ENCODE results near the gene MNS1. TPM values are rescaled to one million over a fixed set of nuclear protein-coding genes. Genes with fewer than 3 reads are reported as not detected.
A peak's percentile ranks its signal among the peaks of the same experiment; 100 is the strongest.
"Not testable (repeated sequence)": the region's sequence is repeated elsewhere in the genome, so short reads cannot be mapped to it uniquely, and the experiment has no call there.

Gene MNS1
- total RNA-seq, 5 donors from 2014 or later (not counting 1 experiment from before 2014, with no cell fraction given) = not detected

DNA sequence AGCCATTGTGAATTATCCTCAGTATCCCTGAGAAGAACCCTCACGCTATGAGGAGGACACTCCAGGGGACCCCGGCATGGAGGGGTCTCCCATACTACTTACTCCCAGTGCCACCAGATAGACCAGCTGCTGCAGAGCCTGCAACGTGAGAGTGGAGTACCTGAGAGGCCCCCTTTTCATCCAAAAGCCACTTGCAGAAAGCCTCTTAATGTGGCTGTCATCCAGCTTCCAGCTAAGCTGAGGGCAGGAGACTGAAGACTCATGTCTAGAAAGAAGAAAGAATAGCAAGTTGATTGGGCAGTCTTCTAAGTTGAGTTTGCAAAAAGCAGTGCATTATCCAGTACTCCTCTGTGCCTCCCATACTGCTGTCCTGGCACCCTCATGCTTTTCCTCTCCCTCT lies 27.3 kb upstream of the MNS1 start:
- H3K36me3 Mint-ChIP-seq = no peaks in the 10 kb centered on the region
- no peak for ATAC-seq (replicated peaks in 1 of 4)
- no peaks in the 10 kb centered on the region for H3K9me3 Mint-ChIP-seq
- H3K4me1 Mint-ChIP-seq = peaks cover 0 to 3% (median 2%) of the 10 kb centered on the region in 3 donors
- Histone ChIP-seq H3K9me3 (no peaks in the 10 kb centered on the region), H3K4me3 (ENCODE audit: control insufficient read depth in 1 of 2, extremely low read depth in 1 of 2, low read length in 1 of 2) (no peak overlapping the region), H3K36me3 (ENCODE audit: control insufficient read depth in 2 of 2, extremely low read depth in 1 of 2, insufficient read depth in 1 of 2, low read length in 1 of 2) (no peaks in the 10 kb centered on the region), H3K27me3 (replicated peaks in 1 of 2; ENCODE audit: control insufficient read depth in 2 of 2, extremely low read depth in 1 of 2, insufficient read depth in 2 of 2, low read length in 1 of 2) (peaks cover 0 to 9% of the 10 kb centered on the region in 2 experiments), H3K27ac (ENCODE audit: low read length) (no peak overlapping the region), H3K4me1 (ENCODE audit: control insufficient read depth in 1 of 2, extremely low read depth in 1 of 2, insufficient read depth in 2 of 2, low read length in 2 of 2) (no peaks in the 10 kb centered on the region)
- no peak overlapping the region for H3K27ac Mint-ChIP-seq
- POLR2A ChIA-PET = no interaction called here
- CTCF ChIA-PET = interaction anchor here (0.6 to 2.0 kb wide), 3 partner anchors 814 to 1035 kb away, joined by 3 to 9 read pairs (median 6); no protein-coding TSS in a partner anchor
- no CpG with 5 or more reads among the region's 3 CpGs for WGBS (ENCODE audit: insufficient coverage)
- H3K27me3 Mint-ChIP-seq = peaks cover 6 to 8% of the 10 kb centered on the region in 2 donors
- no peak for DNase-seq
- no peak overlapping the region for H3K4me3 Mint-ChIP-seq

DNA sequence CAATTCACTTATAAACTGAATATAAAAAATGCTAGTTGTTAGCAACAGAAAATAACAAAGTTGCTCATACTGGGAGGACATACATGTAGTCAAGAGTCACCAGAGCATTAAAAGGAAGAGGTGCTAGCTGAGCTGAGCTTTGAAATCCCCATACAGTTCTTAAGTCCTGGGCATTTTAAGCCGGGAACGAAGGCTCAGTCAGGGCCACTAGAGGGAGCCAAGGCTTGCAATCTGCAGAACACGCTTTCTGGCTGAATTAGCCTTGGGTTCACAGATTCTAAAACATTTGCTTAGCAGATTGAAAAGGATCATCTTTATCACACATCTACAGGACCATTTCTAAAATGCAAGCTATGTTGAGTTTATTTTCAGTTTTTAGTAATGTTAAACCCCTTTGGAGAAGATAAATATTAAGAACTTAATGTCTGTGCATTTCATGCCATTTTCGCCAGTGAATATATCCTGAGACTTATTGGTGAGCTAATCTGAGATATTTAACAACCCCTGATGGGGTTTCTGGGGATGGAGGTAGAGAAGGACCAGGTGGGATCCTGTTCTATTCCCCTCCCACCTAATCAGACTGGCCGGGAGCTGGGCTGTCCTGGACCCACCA lies 26.3 kb upstream of the MNS1 start:
- Histone ChIP-seq H3K36me3 (ENCODE audit: control insufficient read depth in 2 of 2, extremely low read depth in 1 of 2, insufficient read depth in 1 of 2, low read length in 1 of 2) (no peaks in the 10 kb centered on the region), H3K27me3 (replicated peaks in 1 of 2; ENCODE audit: control insufficient read depth in 2 of 2, extremely low read depth in 1 of 2, insufficient read depth in 2 of 2, low read length in 1 of 2) (peaks cover 0 to 9% of the 10 kb centered on the region in 2 experiments), H3K27ac (ENCODE audit: low read length) (no peak overlapping the region), H3K9me3 (no peaks in the 10 kb centered on the region), H3K4me1 (ENCODE audit: control insufficient read depth in 1 of 2, extremely low read depth in 1 of 2, insufficient read depth in 2 of 2, low read length in 2 of 2) (no peaks in the 10 kb centered on the region), H3K4me3 (ENCODE audit: control insufficient read depth in 1 of 2, extremely low read depth in 1 of 2, low read length in 1 of 2) (no peak overlapping the region)
- peak in 3 of 4 experiments; percentile 55 to 61 (median 60) for ATAC-seq (replicated peaks in 1 of 4)
- ChIA-PET POLR2A (no interaction called here), CTCF (interaction anchor here (0.5 to 2.0 kb wide), 18 partner anchors 9 to 1037 kb away, joined by 3 to 9 read pairs (median 4); no protein-coding TSS in a partner anchor)
- peaks cover 3% of the 10 kb centered on the region in 2 donors for H3K27me3 Mint-ChIP-seq
- no peak overlapping the region for H3K4me3 Mint-ChIP-seq
- H3K4me1 Mint-ChIP-seq = no peaks in the 10 kb centered on the region
- H3K36me3 Mint-ChIP-seq = no peaks in the 10 kb centered on the region
- H3K9me3 Mint-ChIP-seq = no peaks in the 10 kb centered on the region
- DNase-seq = peak in 33 of 35 experiments; percentile 3 to 70 (median 30)
- 0% methylated on average over 2 of the region's 5 CpGs for WGBS (ENCODE audit: insufficient coverage)
- no peak overlapping the region for H3K27ac Mint-ChIP-seq

DNA sequence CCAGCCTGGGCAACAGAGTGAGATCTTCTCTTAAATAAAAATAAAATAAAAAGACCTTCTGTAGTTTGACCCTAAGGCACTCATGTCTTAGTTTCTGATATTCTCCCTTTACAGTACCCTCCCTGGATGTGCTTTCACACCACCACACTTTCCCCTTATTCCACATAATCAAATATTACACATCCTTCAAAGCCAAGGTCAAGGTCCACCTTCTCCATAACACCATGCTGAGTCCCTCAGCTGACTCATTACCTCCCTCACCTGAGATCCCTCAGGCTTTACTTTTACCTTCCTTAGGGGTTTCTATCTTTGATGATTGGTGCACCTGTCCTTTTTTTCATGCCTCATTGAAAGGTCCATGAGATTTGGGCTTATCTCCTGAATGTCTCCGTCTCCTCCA lies 25.5 kb upstream of the MNS1 start:
- POLR2A ChIA-PET = no interaction called here
- ATAC-seq (replicated peaks in 1 of 4) = no peak
- no peaks in the 10 kb centered on the region for H3K4me1 ChIP-seq (ENCODE audit: control insufficient read depth in 1 of 2, extremely low read depth in 1 of 2, insufficient read depth in 2 of 2, low read length in 2 of 2)
- H3K27ac ChIP-seq (ENCODE audit: low read length) = no peak overlapping the region
- no peaks in the 10 kb centered on the region for H3K36me3 ChIP-seq (ENCODE audit: control insufficient read depth in 2 of 2, extremely low read depth in 1 of 2, insufficient read depth in 1 of 2, low read length in 1 of 2)
- peaks cover 0 to 13% of the 10 kb centered on the region in 2 experiments for H3K27me3 ChIP-seq (replicated peaks in 1 of 2; ENCODE audit: control insufficient read depth in 2 of 2, extremely low read depth in 1 of 2, insufficient read depth in 2 of 2, low read length in 1 of 2)
- no peaks in the 10 kb centered on the region for H3K9me3 ChIP-seq
- Mint-ChIP-seq H3K27me3 (peaks cover 3% of the 10 kb centered on the region in 2 donors), H3K36me3 (no peaks in the 10 kb centered on the region), H3K9me3 (no peaks in the 10 kb centered on the region), H3K27ac (no peak overlapping the region), H3K4me1 (no peaks in the 10 kb centered on the region), H3K4me3 (no peak overlapping the region)
- WGBS (ENCODE audit: insufficient coverage) = no CpG with 5 or more reads among the region's 1 CpG
- CTCF ChIA-PET = interaction anchor here (0.7 to 2.0 kb wide), 12 partner anchors 8 to 1038 kb away, joined by 3 to 9 read pairs (median 3); no protein-coding TSS in a partner anchor
- no peak overlapping the region for H3K4me3 ChIP-seq (ENCODE audit: control insufficient read depth in 1 of 2, extremely low read depth in 1 of 2, low read length in 1 of 2)
- no peak for DNase-seq

DNA sequence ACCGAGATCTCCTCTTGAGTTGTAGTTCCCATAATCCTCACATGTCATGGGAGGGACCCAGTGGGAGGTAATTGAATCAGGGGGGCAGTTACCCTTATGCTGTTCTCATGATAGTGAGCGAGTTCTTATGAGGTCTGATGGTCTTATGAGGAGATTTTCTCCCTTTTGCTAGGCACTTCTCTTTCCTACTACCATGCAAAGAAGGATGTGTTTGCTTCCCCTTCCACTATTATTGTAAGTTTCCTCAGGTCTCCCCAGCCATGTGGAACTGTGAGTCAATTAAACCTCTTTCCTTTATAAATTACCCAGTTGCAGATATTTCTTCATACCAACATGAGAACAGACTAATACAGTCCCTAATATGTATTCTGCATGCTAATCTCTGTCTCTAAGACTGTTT lies 21.3 kb upstream of the MNS1 start:
- DNase-seq; H3K27me3 Mint-ChIP-seq; H3K36me3 ChIP-seq (ENCODE audit: control insufficient read depth in 2 of 2, extremely low read depth in 1 of 2, insufficient read depth in 1 of 2, low read length in 1 of 2); H3K36me3 Mint-ChIP-seq; ATAC-seq (replicated peaks in 1 of 4); H3K4me1 ChIP-seq (ENCODE audit: control insufficient read depth in 1 of 2, extremely low read depth in 1 of 2, insufficient read depth in 2 of 2, low read length in 2 of 2); H3K4me3 Mint-ChIP-seq; H3K27ac Mint-ChIP-seq; H3K27me3 ChIP-seq (replicated peaks in 1 of 2; ENCODE audit: control insufficient read depth in 2 of 2, extremely low read depth in 1 of 2, insufficient read depth in 2 of 2, low read length in 1 of 2); H3K27ac ChIP-seq (ENCODE audit: low read length); H3K4me1 Mint-ChIP-seq; POLR2A ChIA-PET; H3K4me3 ChIP-seq (ENCODE audit: control insufficient read depth in 1 of 2, extremely low read depth in 1 of 2, low read length in 1 of 2); H3K9me3 Mint-ChIP-seq; H3K9me3 ChIP-seq: not testable (repeated sequence)
- no CpG with 5 or more reads among the region's 2 CpGs for WGBS (ENCODE audit: insufficient coverage)
- CTCF ChIA-PET = interaction anchor here in 1 of 2 donors (1.5 kb wide), 1 partner anchor 11 kb away, joined by 4 read pairs; no protein-coding TSS in a partner anchor

DNA sequence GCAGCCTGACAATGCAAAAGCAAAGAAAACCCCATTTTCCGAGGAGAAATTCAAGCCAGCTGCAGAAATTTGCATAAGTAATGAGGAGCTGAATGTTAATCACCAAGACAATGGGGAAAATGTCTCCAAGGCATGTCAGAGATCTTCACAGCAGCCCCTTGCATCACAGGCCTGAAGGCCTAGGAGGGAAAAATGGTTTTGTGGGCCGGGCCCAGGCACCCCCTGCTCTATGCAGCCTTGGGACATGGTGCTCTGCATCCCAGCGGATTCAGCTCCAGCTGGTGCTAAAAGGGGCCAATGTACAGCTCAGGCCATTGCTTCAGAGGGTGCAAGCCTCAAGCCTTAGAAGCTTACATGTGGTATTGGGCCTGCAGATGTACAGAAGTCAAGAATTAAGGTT lies 20.5 kb upstream of the MNS1 start:
- H3K4me3 Mint-ChIP-seq; H3K4me1 Mint-ChIP-seq; H3K36me3 ChIP-seq (ENCODE audit: control insufficient read depth in 2 of 2, extremely low read depth in 1 of 2, insufficient read depth in 1 of 2, low read length in 1 of 2); H3K4me1 ChIP-seq (ENCODE audit: control insufficient read depth in 1 of 2, extremely low read depth in 1 of 2, insufficient read depth in 2 of 2, low read length in 2 of 2); ATAC-seq (replicated peaks in 1 of 4); H3K4me3 ChIP-seq (ENCODE audit: control insufficient read depth in 1 of 2, extremely low read depth in 1 of 2, low read length in 1 of 2); H3K36me3 Mint-ChIP-seq; H3K27me3 ChIP-seq (replicated peaks in 1 of 2; ENCODE audit: control insufficient read depth in 2 of 2, extremely low read depth in 1 of 2, insufficient read depth in 2 of 2, low read length in 1 of 2); H3K9me3 ChIP-seq; H3K27ac Mint-ChIP-seq; H3K9me3 Mint-ChIP-seq; CTCF ChIA-PET; H3K27me3 Mint-ChIP-seq; DNase-seq; POLR2A ChIA-PET; H3K27ac ChIP-seq (ENCODE audit: low read length): not testable (repeated sequence)
- 75% methylated on average over 3 of the region's 3 CpGs for WGBS (ENCODE audit: insufficient coverage)

DNA sequence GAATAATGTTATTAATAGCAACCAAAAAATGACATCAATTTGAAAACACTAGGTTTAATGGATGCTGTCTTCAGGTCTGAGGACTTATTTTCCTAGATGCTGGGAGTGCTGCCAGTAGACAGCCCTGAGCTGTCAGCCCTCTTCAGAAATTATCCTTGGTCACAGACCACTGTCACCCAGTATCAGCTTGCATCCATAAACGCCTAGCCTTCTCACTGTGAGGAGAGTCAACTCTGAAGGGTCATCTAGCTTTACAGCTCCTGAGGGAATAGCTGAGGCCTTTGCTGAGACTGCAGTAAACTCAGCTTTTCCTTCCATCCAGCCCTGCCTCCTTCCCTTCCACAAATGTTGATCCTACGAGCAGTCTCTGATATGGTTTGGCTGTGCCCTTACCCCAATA lies 19.4 kb upstream of the MNS1 start:
- no peak overlapping the region for H3K4me3 Mint-ChIP-seq
- DNase-seq = no peak
- H3K27ac Mint-ChIP-seq = no peak overlapping the region
- no peaks in the 10 kb centered on the region for H3K36me3 Mint-ChIP-seq
- 91% methylated on average over 1 of the region's 2 CpGs for WGBS (ENCODE audit: insufficient coverage)
- Histone ChIP-seq H3K27ac (ENCODE audit: low read length) (no peak overlapping the region), H3K9me3 (no peaks in the 10 kb centered on the region), H3K27me3 (replicated peaks in 1 of 2; ENCODE audit: control insufficient read depth in 2 of 2, extremely low read depth in 1 of 2, insufficient read depth in 2 of 2, low read length in 1 of 2) (peaks cover 0 to 9% of the 10 kb centered on the region in 2 experiments), H3K4me3 (ENCODE audit: control insufficient read depth in 1 of 2, extremely low read depth in 1 of 2, low read length in 1 of 2) (no peak overlapping the region), H3K4me1 (ENCODE audit: control insufficient read depth in 1 of 2, extremely low read depth in 1 of 2, insufficient read depth in 2 of 2, low read length in 2 of 2) (no peaks in the 10 kb centered on the region), H3K36me3 (ENCODE audit: control insufficient read depth in 2 of 2, extremely low read depth in 1 of 2, insufficient read depth in 1 of 2, low read length in 1 of 2) (no peaks in the 10 kb centered on the region)
- H3K9me3 Mint-ChIP-seq = peaks cover 0 to 10% (median 1%) of the 10 kb centered on the region in 3 donors
- H3K4me1 Mint-ChIP-seq = no peaks in the 10 kb centered on the region
- ChIA-PET POLR2A (no interaction called here), CTCF (no interaction called here)
- no peak for ATAC-seq (replicated peaks in 1 of 4)
- peaks cover 0 to 2% of the 10 kb centered on the region in 2 donors for H3K27me3 Mint-ChIP-seq

Data from T-cell (primary cell).